Hepatocyte (in vitro differentiated cells): ENCODE data around the gene TMEM121.
"Not testable (repeated sequence)": the region's sequence is repeated elsewhere in the genome, so short reads cannot be mapped to it uniquely, and the experiment has no call there.

Experiments
- EZH2 ChIP-seq: fragments of 200-600 bp; sonication (generic); IDR thresholded peaks from 2 replicates; pipeline ENCODE4 v1.6.1; 2016; ENCODE audit warnings: antibody characterized with exemption, mild to moderate bottlenecking, borderline replicate concordance
- EZH2phosphoT487 ChIP-seq: fragments of 200-600 bp; sonication (generic); IDR thresholded peaks from one replicate; pipeline ENCODE4 v1.6.1; 2018; ENCODE audit warnings: antibody characterized with exemption, mild to moderate bottlenecking, low read depth, moderate library complexity; ENCODE audit not compliant: unreplicated experiment, severe bottlenecking
- TF ChIP-seq, protein P1 (sequence below): fragments of 200-600 bp; sonication (generic); IDR thresholded peaks from 2 replicates; pipeline ENCODE4 v1.5.1; 2016; ENCODE audit warnings: antibody characterized with exemption, mild to moderate bottlenecking; ENCODE audit not compliant: poor library complexity

DNA sequence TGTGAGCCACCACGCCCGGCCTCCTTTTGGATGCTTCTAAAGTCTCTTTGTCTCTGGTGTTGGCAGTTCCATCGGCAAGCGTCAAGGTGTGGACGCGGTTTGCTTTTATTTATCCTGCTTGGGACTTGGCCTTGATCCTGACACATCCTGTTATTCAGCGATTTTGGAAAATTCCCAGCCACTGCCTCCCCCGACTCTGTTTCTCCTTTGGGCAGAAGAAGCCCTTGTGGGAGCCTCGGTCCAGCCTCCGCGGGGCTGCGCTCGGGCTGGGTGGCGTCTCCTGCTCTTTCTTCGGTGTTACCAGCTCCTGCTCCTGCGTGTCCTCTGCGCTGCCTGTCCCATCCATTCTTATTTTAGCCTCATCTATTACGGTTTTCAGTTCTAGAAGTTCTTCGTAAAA lies 31.3 kb downstream of the TMEM121 start:
- TF ChIP-seq EZH2phosphoT487, EZH2: not testable (repeated sequence)
- TF ChIP-seq, protein P1, sequence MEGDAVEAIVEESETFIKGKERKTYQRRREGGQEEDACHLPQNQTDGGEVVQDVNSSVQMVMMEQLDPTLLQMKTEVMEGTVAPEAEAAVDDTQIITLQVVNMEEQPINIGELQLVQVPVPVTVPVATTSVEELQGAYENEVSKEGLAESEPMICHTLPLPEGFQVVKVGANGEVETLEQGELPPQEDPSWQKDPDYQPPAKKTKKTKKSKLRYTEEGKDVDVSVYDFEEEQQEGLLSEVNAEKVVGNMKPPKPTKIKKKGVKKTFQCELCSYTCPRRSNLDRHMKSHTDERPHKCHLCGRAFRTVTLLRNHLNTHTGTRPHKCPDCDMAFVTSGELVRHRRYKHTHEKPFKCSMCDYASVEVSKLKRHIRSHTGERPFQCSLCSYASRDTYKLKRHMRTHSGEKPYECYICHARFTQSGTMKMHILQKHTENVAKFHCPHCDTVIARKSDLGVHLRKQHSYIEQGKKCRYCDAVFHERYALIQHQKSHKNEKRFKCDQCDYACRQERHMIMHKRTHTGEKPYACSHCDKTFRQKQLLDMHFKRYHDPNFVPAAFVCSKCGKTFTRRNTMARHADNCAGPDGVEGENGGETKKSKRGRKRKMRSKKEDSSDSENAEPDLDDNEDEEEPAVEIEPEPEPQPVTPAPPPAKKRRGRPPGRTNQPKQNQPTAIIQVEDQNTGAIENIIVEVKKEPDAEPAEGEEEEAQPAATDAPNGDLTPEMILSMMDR, result not testable (repeated sequence)
